Osteoblast (primary cell): Measurements from ENCODE around the gene PRR19. TPM values are rescaled to one million over a fixed set of nuclear protein-coding genes. Genes with fewer than 3 reads are reported as not detected.
"Not testable (repeated sequence)": the region's sequence is repeated elsewhere in the genome, so short reads cannot be mapped to it uniquely, and the experiment has no call there.

Experiments used
- DNase-seq: peaks from one replicate; pipeline ENCODE4 v3.0.0; 2011; ENCODE audit warnings: low spot score, mixed read lengths; ENCODE audit not compliant: insufficient read length; ENCODE audit errors: missing footprints
- H2AFZ ChIP-seq: 2 replicates; pipeline ENCODE4 v1.6.0; 2011; ENCODE audit warnings: mild to moderate bottlenecking, low read length
- H3K27ac ChIP-seq: 2 replicates; pipeline ENCODE4 v1.5.1; 2011; ENCODE audit warnings: mild to moderate bottlenecking, low read depth, low read length, moderate library complexity
- H3K27me3 ChIP-seq: 2 replicates; pipeline ENCODE4 v1.6.0; 2012; ENCODE audit warnings: mild to moderate bottlenecking, control low read depth, inconsistent platforms, low read length, moderate library complexity; ENCODE audit not compliant: insufficient read depth
- H3K36me3 ChIP-seq: 2 replicates; pipeline ENCODE4 v1.5.1; 2011; ENCODE audit warnings: mild to moderate bottlenecking, low read length, control low read depth, moderate library complexity; ENCODE audit not compliant: insufficient read depth
- H3K4me1 ChIP-seq: 2 replicates; pipeline ENCODE4 v1.5.1; 2011; ENCODE audit warnings: mild to moderate bottlenecking, low read length, control low read depth, moderate library complexity; ENCODE audit not compliant: insufficient read depth
- H3K4me2 ChIP-seq: 2 replicates; pipeline ENCODE4 v1.6.0; 2011; ENCODE audit warnings: mild to moderate bottlenecking, low read length; ENCODE audit not compliant: insufficient read depth
- H3K4me3 ChIP-seq: fragments of 200-600 bp; sonication (generic); 3 replicates; pipeline ENCODE4 v1.5.1; 2012; ENCODE audit warnings: mild to moderate bottlenecking, low read length, inconsistent platforms; ENCODE audit not compliant: insufficient read depth
- H3K79me2 ChIP-seq: 2 replicates; pipeline ENCODE4 v1.6.0; 2012; ENCODE audit warnings: mild to moderate bottlenecking, low read length, control low read depth, inconsistent platforms; ENCODE audit not compliant: insufficient read depth
- H3K9me3 ChIP-seq: 2 replicates; pipeline ENCODE4 v1.5.1; 2011; ENCODE audit warnings: low read depth, low read length, control low read depth
- H4K20me1 ChIP-seq: 2 replicates; pipeline ENCODE4 v1.6.0; 2012; ENCODE audit warnings: mild to moderate bottlenecking, low read length, control low read depth; ENCODE audit not compliant: insufficient read depth
- CTCF ChIP-seq: IDR thresholded peaks from 2 replicates; pipeline ENCODE4 v1.5.1; 2011; ENCODE audit warnings: mild to moderate bottlenecking, low read depth, low read length, moderate library complexity; ENCODE audit errors: extremely low read depth
- total RNA-seq: library from RNA; depleted of rRNA; stranded (reverse); fragments of >200 nt; gene quantifications from 2 replicates; pipeline ENCODE4 v1.2.3, GENCODE V29; 2012

The PRR19 gene
- total RNA-seq, 1 donor: 0.36 TPM

DNA sequence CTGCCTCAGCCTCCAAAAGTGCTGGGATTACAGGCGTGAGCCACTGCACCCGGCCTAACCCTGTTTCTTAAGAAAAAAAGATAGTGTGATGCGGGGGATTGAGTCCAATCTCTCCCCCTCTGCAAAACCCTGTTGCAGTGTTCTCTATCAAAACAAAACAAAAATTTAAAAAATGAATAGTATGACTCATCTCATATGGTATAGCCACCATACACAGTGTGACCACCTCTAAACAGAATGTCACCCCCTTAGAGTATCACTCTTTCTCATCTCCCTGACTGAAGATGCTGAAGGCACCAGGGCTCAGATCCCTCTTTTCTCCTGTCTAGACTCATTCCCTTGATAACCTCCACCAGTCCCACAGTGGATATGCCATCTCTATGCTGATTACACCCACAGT is 40.2 kb upstream of the PRR19 start:
- Histone ChIP-seq H4K20me1 (no peaks in the 10 kb centered on the region), H3K9me3 (no peaks in the 10 kb centered on the region), H3K27ac (no peak overlapping the region), H3K4me2 (no peak overlapping the region), H3K79me2 (no peaks in the 10 kb centered on the region), H3K27me3 (no peaks in the 10 kb centered on the region), H3K4me1 (no peaks in the 10 kb centered on the region), H3K36me3 (no peaks in the 10 kb centered on the region), H2AFZ (no peak overlapping the region), H3K4me3 (no peak overlapping the region)
- no peak for DNase-seq
- TF ChIP-seq CTCF: no peak

DNA sequence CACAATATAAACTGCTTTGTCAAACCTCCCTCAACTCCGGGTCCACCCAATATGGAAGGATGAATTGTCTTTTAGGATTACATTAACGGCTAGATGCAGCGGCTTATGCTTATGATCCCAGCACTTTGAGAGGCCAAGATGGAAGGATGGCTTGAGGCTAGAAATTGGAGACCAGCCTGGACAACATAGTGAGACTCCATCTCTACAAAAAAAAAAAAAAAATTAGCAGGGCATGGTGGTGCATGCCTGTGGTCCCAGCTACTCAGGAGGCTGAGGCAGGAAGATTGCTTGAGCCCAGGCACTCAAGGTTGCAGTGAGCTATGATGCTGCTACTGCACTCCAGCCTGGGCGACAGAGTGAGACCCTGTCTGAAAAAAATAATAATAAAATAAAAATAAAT is 35.8 kb upstream of the PRR19 start:
- H3K36me3 ChIP-seq, H4K20me1 ChIP-seq, H3K4me3 ChIP-seq, H3K4me2 ChIP-seq, H3K27me3 ChIP-seq, H3K9me3 ChIP-seq, H3K27ac ChIP-seq, H2AFZ ChIP-seq, DNase-seq: not testable (repeated sequence)
- peaks cover 16% of the 10 kb centered on the region for H3K79me2 ChIP-seq
- peaks cover 23% of the 10 kb centered on the region for H3K4me1 ChIP-seq

GRCh38 chr19:42266928-42267603 is 34.9 kb upstream of the PRR19 start:
- not testable (repeated sequence) for H3K27me3 ChIP-seq, H3K9me3 ChIP-seq, H4K20me1 ChIP-seq, DNase-seq, H3K36me3 ChIP-seq, H3K4me3 ChIP-seq, H3K27ac ChIP-seq
- peaks cover 28% of the 10 kb centered on the region for H3K4me1 ChIP-seq
- H2AFZ ChIP-seq: peak overlapping the region; percentile 99
- peaks cover 26% of the 10 kb centered on the region for H3K79me2 ChIP-seq
- peak overlapping the region; percentile 99 for H3K4me2 ChIP-seq

GRCh38 chr19:42267644-42268141 is 34.2 kb upstream of the PRR19 start:
- Histone ChIP-seq H3K4me3 (peak overlapping the region; percentile 92), H3K27ac (peak overlapping the region; percentile 100), H4K20me1 (peaks cover 2% of the 10 kb centered on the region), H3K27me3 (no peaks in the 10 kb centered on the region), H2AFZ (peak overlapping the region; percentile 99), H3K79me2 (peaks cover 32% of the 10 kb centered on the region), H3K9me3 (no peaks in the 10 kb centered on the region), H3K36me3 (peaks cover 5% of the 10 kb centered on the region), H3K4me1 (peaks cover 28% of the 10 kb centered on the region), H3K4me2 (peak overlapping the region; percentile 99)
- no peak for DNase-seq
- no peak for TF ChIP-seq CTCF

DNA sequence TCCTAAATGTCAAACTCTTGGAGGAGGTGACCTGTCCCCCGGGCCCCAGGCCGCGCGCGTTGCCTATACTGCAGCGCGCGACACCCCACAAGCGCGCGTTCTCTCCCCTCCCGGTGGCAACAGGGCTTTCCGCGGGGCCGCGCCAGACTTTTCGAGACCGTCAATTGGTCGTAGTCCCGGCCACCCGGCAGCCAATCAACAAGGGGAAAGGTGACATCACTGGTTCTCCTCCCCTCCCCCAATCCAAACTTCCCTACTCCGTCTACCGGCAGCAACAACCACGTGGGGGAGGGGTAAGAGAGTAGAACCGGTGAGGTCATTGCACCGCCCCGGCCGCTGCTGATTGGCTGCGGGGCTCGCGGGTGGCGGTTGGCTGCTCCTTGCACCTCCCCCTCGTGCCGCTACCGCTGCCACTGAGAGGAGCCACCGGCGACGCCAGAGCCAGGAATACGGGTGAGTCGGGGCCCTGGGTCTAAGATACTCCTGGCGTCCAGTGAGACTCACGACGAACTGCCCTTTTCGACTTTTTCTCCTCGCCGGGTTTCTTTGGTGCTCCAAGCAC is 33.7 kb upstream of the PRR19 start:
- no peak for TF ChIP-seq CTCF
- peak; percentile 99 for DNase-seq

More for the DNA sequence above, 33.7 kb upstream of the PRR19 start:
- peak overlapping the region; percentile 99 for H2AFZ ChIP-seq
- H3K4me1 ChIP-seq: peaks cover 28% of the 10 kb centered on the region
- no peaks in the 10 kb centered on the region for H3K27me3 ChIP-seq
- H3K9me3 ChIP-seq: no peaks in the 10 kb centered on the region
- H3K79me2 ChIP-seq: peaks cover 37% of the 10 kb centered on the region
- peaks cover 3% of the 10 kb centered on the region for H4K20me1 ChIP-seq
- peak overlapping the region; percentile 92 for H3K4me3 ChIP-seq
- peak overlapping the region; percentile 100 for H3K27ac ChIP-seq
- H3K4me2 ChIP-seq: peak overlapping the region; percentile 99
- H3K36me3 ChIP-seq: peaks cover 8% of the 10 kb centered on the region
